GM19025 (cell line): ENCODE data around the gene DDX39B.
"Not testable (repeated sequence)": the region's sequence is repeated elsewhere in the genome, so short reads cannot be mapped to it uniquely, and the experiment has no call there.

ENCODE experiments used
- ATAC-seq: cut with Tn5 transposase; IDR thresholded peaks from one replicate; pipeline ENCODE4 v1.9.1; 2021; ENCODE audit warnings: mild to moderate bottlenecking, low read depth, moderate library complexity; ENCODE audit not compliant: unreplicated experiment

DDX39B gene

DNA sequence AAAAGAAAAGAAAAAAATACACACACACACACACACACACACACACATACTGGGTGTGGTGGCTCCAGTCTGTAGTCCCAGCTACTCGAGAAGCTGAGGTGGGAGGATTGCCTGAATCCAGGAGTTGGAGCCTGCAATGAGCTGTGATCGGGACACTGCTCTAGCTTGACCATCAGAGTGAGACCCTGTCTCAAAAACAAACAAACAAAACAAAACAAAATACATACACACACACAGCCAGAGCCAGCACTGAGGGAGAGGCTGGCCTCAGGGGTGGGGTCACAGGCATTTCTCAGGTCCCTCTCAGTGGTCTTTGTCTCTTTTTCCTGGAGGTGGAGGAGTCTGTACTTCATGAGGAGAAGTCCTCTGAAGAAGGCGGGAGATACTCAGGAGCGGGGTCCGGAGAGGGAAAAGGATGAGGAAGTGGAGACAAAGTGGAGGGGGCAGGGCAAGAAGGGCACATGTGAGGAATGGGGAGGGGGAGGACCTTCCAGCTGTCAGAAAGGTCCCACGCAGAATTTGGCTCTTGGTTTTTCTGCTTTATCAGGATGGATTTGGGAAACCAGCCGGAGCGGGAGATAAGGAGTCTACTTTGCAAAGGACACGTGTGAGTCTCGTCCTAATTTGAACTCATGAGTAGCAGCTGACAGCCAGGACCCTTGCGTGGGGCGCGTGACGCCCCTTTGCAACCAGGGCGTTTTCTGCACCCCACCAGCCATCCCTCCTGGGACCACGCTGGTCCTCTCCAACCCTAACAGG lies 51.5 kb downstream of the DDX39B start:
- ATAC-seq, result no peak

DNA sequence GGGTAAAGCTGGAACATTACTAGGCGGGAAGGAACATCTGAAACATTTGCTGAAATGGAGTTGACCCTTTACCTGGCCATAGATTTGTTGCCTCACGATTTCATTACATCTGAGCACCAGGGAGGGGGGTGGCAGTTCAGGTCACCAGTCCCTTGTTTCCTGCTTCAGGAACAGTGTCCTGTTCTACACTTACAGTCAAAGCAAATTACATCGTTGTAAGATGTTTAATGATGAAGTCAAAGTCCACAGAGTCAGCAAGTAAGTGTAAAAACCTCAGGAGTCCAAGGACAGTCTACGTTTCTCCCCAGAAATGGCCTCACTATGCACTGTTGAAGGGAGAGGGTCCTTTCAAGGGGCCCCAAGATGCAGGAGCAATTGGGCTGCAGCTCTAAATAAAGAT lies 52.7 kb downstream of the DDX39B start:
- ATAC-seq, result no peak

DNA sequence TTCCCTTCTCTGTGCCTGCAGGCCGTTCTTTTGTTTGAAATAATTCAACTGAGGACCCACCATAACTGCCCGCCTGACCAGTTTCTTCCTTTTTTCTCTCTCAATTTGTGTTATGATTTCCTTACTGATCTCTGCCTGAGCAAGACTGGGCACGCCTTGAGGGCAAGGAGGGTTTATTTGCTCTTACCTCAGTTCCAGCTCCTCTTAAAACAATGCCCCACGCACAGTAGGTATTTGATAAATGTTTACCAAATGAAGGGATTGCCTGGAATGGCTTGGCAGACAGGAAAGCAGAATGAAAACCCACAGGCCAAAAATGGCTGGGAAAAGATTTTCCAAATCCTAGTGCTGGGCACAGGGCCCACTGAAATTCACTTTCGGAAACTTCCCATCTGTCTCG lies 54.1 kb downstream of the DDX39B start:
- not testable (repeated sequence) for ATAC-seq

DNA sequence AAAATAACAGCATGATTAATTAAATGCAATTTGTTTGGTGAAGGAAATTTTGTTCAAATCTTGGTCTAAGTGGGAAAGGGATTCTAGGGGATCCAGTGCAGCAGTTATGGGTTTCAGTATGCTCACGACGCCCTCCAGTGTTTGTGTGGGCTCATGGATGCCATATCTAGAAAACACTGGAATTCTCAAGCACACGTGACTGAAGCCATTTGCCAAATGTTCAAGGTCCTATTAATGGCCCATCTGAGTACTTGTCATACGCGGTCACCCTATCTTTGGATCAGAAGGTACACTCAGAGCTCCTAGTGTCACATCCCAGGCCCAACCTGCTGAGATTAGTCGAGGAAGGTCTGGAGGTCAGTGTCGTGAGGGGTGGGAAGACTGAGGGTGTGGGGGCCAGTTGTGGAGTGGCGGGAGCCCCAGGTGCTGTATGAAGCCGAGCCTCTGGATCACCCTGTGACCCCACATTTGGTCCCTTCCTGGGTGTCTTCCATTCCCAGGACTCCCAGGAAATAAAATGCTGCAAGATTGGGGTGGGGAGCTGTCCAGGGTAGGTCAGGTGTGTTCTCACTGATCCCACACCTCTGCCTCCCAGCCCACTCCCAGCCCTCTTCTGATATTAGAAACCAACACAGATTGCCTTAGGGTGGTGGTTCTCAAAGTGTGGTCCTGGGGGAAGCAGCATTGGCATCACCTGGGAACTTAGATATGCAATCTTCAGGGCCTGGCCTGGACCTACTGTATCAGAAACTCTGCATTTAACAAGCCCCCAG lies 55.6 kb downstream of the DDX39B start:
- ATAC-seq, result not testable (repeated sequence)

DNA sequence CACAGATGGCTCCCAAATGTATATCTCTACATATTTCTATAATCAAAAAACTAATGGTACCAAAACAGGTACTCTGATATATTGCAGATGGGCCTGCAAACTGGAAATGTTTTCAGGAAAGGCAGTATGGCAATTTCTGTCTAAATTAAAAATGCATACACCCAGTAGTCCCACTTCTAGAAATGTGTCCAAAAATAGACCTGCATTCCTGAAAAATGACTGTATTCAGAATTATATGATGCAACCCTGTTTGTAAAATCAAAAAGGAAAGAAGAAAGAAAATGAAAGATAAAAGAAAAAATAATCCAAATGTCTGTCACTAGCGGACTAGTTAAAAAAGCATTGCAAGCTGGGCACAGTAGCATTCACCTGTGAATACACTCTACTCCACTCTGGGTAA lies 56.7 kb downstream of the DDX39B start:
- ATAC-seq, result no peak

DNA sequence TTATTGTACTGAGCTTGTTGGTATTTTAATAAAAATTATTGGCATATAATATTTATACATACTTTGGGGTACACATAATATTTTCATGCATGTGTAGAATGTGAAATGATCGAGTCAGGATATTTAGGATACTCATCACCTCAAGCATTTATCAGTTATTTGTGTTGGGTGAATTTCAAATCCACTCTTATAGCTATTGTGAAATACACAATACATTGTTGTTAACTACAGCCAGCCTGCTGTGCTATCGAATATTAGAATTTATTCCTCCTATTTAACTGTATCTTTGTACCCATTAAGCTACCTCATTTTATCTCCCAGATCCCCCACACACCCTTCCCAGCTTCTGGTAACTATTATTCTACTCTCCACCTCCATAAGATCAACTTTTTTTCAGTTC lies 58.4 kb downstream of the DDX39B start:
- no peak for ATAC-seq

DNA sequence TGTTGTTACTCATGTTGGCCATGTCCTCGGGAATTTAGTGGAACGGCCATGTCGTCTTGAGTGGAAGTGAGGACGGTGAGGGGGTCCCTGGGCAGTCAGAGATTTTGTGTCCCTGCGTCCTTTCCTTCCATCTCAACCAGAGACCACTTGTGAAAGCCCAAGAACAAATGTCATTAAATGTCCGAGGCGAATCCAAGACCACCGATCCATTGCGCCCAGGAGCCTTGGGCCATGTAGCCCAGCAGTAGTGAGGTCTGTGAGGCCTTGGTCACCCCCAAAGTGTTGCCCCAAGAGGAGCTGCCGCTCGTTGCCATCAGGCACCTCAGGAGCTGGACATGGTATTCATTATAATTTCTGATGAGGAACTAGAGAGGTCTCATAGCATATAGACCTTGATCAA lies 61.2 kb downstream of the DDX39B start:
- ATAC-seq, result no peak
